Islet of Langerhans (tissue), 1 donor: ENCODE results near the gene MLLT11.

Source experiments
- FAIRE-seq: peaks from one replicate; lab custom pipeline; 2011; peaks lifted over from hg19 to GRCh38; lab: Jason Lieb, UNC

The MLLT11 gene, protein sequence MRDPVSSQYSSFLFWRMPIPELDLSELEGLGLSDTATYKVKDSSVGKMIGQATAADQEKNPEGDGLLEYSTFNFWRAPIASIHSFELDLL

DNA sequence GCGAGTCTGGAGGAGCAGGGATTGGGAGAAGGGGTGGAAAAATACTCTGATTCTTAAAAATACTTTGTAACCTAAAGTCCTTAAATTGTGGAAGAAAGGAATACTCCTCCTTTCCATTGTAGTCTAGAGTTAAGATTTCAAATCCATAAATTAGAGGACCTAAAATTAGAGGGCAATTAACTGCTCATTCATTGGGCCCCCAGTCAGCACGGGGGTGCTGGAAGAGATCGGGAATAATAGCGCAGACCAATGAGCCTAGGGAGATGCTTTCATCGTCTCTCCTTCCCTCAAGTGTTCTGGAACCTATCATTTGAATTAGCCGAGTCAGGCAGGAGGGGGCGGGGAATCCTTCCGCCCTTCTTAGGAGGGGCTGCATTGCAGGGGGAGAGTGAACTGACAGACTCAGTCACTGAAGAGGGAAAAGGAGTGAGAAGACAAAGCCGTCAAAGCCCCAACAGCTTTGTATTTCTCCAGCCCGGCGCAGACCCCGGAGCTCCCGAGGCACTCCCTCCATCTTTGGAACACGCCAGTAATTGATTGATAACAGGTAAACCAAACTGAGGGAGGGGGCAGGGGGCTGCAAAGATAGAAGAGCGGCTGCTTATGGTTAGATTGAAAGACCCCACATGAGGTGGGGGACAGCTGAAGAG is at the start of gene MLLT11:
TSS of gene MLLT11 (plus strand) at position 391 of the 650 bp plus-strand sequence. CDS start 6,828 bp downstream, outside the sequence.
- no peak for FAIRE-seq

DNA sequence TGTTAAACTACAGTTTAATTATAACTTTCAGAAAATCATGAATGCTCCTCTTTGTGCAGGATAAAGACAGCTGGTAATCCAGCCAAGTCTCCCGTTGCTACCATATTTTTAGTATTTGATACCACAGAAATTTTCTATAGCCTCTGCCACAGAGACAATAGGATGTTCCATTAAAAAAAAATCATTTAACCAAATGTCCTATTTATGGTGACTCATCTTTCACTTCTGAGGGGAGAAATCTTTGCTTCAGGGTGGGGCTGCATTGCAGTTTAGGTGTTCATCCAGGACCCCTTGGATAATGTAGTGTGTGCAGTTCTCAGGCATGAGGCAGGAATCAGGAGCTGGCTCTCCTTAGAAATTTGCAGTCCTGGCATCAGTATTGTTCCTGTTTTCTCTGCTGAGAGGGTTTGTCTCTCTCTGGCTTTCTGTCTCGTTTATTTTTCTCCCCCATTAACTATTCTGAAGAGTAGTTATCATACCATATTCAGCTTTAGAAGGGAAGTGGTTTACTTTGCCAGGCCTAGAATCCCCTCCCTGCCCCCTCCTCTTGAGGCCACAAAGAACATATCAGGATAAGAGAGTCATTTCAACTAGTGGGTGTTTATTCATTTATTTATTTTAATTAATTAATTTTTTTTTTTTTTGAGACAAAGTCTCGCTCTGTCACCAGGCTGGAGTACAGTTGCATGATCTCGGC is 48.9 kb upstream of the MLLT11 start:
- FAIRE-seq = no peak

DNA sequence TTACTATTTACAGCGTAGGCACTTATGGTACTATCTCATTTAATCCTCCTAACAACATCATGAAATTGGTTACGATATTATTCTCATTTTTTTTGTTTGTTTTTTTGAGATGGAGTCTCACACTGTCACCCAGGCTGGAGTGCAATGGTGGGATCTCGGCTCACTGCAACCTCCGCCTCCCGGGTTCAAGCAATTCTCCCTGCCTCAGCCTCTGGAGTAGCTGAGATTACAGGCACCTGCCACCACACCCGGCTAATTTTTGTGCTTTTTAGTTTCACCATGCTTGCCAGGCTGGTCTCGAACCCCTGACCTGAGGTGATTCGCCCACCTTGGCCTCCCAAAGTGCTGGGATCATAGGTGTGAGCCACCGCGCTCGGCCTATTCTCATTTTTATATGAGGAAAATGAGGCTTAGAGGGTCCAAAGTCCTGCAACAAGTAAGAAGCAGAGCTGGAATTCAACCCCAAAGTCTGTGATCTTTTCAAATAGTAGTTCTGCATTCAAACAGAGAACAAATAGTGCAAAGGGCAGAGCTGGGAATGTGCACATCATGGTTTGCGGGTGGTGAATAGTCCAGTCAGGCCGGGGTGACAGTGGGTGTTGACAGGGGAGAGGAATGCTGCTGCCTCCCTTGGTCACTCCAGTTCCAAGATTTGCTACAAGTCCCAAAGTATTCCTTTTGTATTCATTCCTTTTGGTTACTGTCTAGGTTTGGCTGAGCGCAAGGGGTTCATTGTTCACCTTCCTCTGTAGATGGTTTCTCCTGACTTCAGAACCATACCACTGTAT is 47.3 kb upstream of the MLLT11 start:
- FAIRE-seq = no peak

DNA sequence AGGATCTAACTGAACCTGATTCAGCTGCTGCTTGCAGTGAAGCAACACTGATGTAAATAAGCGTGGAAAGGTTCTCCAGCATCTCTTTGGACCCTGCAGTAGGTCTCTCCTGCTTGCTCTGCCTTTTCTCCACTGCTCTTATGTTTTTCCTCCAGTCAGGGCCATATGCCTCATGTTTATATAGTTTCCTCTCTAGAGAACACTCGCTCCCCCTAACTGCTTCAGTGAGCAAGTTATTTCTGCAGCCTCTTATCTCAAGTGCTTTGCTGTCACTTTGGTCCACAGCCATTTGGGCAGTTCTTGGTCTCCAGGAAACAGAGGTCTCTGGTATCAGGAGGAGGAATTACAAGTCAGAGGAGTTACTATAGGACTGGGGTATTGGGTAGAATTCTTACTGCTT is 46.7 kb upstream of the MLLT11 start:
- FAIRE-seq = peak; percentile 75

DNA sequence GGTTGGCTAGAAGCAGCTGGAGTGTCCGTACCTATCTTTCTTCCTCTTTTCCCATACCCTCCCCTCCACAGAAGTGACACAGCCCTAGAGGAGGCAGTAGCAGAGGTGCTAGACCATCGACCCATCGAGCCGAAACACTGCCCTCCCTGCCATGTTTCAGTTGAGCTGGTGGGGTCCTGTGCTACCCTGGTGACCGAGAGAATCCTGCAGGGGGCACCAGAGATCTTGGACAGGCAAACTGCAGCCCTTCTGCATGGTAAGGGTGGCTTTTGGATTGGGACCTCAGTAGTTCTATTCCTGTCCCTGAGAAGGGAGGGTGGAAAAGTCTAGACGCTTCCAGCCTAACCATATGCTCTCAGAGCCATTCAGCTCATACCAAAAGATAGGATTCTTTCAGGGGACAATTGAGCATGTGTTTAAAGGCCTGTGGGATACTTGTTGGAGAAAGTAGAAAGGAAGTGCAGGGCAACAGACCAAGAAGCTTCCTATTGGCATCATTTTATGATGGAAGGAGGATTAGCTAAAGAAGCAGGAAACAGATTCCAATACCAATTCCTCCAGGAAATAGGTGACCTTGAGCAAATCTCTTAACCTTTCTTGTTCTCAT is 35.6 kb upstream of the MLLT11 start:
- FAIRE-seq = no peak

DNA sequence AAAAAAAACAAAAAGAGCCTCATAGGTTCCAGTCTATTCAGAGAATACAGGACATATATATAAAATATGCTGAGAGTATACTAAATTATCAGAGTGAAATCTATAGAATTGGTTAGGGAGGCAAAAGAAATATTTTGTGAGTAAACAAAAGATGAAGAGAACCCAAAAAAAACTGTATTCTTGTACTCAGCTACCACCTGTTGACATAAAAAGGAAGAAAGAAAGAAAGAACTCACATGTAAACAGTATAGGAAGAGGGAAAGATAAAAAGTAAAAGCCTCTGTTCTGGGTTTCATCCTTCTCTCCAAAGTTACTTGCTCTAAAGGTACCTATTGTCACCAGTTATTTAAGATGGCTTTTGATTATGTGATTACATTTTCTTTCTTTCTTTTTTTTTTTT is 33.7 kb upstream of the MLLT11 start:
- FAIRE-seq = no peak

DNA sequence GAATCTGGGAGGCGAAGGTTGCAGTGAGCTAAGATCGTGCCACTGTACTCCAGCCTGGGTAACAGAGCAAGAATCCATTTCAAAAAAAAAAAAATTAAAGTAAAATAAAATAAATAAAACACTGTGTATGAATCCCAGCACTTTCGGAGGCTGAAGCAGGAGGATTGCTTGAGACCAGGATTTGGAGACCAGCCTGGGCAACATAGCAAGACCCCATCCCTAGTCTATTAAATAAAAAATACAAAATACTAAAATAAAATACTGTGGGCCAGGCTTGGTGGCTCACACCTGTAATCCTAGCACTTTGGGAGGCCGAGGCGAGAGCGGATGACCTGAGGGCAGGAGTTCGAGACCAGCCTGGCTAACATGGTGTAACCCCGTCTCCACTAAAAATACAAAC is 28.0 kb upstream of the MLLT11 start:
- FAIRE-seq = no peak

DNA sequence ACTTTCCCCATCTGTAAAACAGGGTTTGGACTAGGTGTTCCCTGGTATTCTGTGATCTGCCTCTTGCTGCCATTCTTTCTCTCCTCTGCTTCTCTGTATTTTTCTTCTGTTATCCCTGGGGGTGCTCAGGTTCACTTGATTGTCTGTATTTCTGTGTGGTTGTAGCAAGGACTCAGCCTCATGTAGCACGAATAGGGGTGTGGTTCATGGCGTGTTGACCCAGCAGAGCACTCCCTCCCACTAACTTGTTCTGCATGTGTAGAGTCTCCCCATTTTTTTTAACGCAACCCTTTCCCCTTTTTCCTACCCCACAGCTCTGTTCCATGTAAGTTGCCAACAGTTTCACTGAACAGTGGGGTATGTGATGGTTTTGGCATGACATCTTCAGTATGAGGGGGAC is 25.0 kb upstream of the MLLT11 start:
- FAIRE-seq = no peak

DNA sequence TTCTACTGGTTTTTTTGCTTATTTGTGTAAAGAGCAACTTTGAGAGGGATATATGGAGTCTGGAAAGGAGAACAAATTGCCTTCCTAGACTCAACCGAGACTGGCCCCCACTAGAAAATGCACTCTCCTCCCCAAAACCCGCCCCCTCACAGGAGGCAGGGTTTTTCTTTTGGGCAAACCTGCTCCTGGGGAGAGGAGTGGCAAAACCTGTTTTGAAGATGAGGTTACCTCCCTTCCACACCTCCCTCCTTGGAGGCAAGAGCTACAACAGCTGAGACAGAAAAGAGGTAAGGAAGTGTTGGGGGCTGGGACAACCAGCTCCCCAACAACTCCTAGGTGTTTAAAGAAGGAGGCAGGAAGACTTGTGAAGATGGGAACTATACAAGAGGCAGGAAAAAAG is 23.8 kb upstream of the MLLT11 start, which contains the start of gene BNIPL:
TSS of gene BNIPL (plus strand) at position 231 of the 400 bp plus-strand sequence. CDS start at position 371, 140 bp downstream.
- no peak for FAIRE-seq

DNA sequence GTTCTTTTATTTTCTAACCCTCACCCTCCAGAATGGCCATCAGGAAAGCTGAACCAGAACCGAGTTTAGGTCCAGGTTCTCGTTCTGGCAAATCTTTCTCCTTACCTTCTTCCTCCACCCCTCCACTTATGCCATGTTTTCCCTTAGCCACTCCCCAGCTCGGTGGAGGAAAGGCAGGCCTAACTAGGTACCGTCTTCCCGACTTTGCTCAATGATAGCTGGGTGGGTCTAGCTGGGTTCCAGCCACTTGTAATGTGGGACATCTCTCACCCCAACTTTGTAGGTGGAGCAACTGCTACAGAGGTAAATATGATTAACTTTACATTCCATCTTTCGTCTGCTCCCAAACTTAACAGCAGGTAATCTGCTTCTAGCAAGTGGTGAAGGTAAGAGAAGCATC is 23.2 kb upstream of the MLLT11 start:
- FAIRE-seq = no peak

DNA sequence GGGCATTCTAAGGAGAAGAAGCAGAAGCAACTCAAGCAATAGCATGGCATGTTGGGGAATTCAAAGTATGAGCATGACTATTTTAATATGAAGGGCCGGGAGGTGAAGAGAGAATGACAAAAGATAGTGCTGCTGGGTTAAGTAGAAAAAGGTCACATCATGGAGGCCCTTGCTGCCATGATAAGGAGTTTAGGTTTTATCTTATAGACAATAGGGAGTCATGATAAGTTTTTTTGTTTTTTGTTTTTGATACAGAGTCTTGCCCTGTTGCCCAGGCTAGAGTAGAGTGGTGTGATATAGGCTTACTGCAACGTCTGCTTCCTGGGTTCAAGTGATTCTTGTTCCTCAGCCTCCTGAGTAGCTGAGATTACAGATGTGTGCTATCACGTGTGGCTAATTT is 20.7 kb upstream of the MLLT11 start:
- FAIRE-seq = no peak

DNA sequence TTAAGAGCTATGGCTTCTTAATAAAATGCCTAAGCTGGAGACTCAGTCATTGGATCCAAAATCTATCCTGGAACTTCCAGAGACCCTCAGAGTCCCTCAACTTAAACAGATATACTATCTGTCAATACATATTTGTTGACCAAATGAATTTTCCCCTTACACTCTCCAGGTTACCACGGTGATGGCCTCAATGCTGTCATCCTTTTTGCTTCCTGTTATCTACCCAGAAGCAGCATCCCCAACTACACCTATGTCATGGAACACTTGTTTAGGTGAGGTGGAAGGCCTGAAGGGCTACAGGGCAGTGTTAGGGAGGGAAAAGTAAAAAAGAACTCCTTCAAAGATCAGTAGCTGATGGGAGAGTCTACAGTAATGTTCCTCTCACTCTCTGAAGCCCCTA is 17.0 kb upstream of the MLLT11 start:
- no peak for FAIRE-seq

DNA sequence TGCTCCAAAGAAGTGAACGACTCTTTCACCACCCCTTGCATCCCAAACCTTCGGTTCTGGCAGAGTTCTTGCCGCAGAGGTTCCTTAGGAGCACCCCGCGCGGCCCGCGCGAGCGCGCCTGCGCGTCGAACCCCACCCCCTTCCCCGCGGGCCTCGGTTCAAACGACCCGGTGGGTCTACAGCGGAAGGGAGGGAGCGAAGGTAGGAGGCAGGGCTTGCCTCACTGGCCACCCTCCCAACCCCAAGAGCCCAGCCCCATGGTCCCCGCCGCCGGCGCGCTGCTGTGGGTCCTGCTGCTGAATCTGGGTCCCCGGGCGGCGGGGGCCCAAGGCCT is 12.6 kb upstream of the MLLT11 start, which contains the start of gene C1orf56:
TSS of gene C1orf56 (plus strand) at position 161 of the 334 bp plus-strand sequence. CDS start at position 258, 97 bp downstream.
- FAIRE-seq = no peak

DNA sequence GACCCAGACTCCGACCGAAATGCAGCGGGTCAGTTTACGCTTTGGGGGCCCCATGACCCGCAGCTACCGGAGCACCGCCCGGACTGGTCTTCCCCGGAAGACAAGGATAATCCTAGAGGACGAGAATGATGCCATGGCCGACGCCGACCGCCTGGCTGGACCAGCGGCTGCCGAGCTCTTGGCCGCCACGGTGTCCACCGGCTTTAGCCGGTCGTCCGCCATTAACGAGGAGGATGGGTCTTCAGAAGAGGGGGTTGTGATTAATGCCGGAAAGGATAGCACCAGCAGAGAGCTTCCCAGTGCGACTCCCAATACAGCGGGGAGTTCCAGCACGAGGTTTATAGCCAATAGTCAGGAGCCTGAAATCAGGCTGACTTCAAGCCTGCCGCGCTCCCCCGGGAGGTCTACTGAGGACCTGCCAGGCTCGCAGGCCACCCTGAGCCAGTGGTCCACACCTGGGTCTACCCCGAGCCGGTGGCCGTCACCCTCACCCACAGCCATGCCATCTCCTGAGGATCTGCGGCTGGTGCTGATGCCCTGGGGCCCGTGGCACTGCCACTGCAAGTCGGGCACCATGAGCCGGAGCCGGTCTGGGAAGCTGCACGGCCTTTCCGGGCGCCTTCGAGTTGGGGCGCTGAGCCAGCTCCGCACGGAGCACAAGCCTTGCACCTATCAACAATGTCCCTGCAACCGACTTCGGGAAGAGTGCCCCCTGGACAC is 12.1 kb upstream of the MLLT11 start:
- no peak for FAIRE-seq

DNA sequence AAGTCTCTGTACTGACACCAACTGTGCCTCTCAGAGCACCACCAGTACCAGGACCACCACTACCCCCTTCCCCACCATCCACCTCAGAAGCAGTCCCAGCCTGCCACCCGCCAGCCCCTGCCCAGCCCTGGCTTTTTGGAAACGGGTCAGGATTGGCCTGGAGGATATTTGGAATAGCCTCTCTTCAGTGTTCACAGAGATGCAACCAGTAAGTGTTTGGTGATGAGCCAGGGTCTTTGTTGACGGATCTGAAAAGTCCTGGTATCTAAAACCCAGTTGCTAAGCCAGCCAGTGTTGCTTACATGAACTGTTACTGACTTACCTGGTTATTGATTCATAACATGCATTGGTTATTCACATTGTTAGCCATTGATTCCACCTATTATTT is 11.6 kb upstream of the MLLT11 start:
- no peak for FAIRE-seq

DNA sequence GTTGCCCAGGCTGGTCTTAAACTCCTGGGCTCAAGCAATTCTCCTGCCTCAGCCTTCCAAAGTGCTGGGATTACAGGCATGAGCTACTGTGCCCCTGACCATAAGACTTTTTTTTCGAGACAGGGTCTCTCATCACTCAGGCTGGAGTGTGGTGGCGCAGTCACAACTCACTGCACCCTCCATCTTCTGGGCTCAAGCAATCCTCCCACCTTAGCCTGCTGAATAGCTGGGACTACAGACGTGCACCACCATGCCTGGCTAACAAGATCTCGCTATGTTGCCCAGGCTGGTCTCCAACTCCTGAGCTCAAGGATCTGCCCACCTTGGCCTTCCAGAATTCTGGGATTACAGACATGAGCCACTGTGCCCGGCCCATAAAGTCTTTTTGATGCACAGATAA is 10.7 kb upstream of the MLLT11 start:
- no peak for FAIRE-seq

DNA sequence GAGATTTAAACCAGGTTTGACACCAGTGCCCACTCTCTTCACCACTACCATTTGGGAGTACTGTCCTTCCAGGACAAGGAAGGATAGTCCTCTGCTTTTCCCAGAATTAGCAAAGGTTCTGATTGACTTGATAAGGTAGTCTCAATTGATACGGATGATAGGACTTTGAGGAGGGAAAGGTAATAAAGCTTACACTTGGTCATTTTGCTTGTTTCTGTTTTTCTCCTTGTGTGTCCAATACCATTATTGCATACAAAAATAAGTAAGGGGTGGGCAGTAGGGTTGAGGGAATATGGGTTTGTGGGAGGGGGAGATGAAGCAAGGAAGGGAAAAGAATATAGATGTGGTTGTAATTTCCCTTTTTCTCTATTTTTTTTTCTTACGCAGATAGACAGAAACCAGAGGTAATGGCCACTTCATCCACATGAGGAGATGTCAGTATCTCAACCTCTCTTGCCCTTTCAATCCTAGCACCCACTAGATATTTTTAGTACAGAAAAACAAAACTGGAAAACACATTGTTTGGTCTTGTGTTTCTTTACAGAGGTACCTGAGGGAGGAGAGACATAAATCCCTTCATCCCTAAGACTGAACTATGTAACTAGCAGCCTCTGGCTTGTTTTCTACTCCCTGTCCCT is 10.0 kb upstream of the MLLT11 start:
- no peak for FAIRE-seq

DNA sequence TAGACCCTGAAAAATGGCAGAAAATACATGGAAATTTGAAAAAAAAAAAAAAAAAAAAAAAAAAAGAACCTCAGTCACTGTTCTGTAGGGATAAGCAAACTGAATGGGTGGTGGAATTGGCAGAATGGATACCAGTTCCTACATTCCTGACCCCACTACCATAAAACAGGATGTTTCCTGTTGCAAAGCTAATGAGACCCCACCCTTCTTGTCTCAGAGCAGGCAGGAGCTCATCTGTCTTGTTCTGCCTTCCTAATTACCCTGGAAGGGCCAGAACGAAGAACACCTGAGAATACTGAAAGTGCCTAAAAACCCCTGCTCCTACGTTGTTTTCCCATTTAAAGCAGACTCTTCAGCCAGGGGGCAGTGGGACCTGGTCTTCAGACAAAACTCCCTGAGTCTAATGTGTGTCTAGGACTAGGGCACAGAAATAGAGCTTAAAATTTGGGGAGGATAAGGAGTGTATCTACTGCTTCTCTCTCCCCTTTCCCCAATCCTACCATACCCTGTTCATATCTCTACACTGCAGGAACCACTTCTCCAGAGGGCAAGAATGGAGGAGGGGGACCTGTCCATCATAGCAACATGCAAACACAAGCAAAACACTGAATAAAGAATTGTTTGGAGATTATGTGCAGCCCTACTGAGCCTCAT is 8.7 kb upstream of the MLLT11 start:
- FAIRE-seq = no peak

DNA sequence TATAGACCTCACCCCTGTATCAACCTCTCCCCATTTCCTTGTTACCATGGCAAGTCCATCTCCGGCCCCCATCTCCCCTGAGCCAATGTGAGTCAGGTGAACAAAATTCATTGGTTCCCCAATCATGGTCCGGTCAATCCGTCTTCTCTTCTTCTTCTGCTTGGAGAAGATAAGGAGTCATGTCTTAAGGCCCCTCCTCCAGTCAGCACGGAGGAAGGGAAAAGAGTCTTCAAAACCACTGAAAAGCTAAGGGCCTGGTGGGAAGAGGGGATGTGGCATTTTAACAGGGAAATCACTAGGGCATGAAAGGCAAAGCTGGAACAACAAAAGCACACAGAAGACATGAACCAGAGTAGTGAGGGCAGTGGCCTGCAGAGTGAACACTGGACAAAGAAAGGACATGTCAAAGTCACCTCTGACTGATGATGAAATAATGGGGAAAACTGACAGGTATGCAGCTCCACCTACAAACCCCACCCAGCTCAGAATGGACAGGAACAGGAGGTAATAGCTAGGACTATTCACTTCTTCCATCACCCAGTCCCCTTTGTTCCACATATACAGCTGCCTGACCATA is 5.1 kb upstream of the MLLT11 start:
- FAIRE-seq = no peak

DNA sequence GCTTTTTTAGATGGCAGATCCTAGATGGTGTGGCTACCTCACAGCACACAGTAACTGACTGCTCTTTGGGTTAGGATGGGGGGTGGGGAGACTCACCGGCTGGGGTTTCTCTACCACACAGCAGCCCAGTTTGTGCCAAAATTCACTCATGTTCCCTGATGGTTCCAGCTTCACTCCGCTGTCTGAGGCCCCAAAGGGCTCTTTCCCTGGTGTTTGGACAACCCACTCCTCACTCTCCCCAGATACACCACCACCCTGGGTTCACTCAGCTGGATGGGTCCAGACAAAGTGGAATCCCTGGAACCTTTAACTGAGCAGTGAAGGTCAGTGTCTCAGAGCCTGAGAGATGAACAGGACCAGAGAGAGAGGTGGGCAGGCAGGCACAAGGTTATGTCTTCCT is 4.6 kb upstream of the MLLT11 start:
- FAIRE-seq = no peak

DNA sequence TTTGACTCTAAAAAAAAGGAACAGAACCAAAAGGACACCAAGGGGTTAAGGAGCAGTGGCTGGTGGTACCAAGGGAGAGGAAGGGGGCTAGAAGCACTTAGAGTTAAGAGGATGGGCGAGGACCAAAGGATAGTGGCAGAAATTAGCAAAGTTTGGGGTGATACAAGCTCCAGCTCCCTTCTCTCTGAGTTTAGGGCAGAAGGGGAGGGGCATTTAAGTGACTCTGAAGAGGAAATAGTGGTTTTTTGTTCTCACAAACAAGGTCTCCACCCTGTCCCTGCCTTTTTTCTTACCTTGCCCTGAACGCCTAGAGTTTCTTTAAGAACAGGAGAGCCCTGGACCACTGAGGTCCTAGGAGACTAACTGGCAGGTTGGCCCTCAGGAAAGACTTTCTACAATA is 4.0 kb upstream of the MLLT11 start:
- no peak for FAIRE-seq
